ENCODE data around the gene TJP2. TPM values are rescaled to one million over a fixed set of nuclear protein-coding genes. Genes with fewer than 3 reads are reported as not detected.

TJP2 gene
- total and polyA plus RNA-seq, 7 experiments from 2014 or later = 1.6 to 27.3 (median 11.3) TPM

GRCh38 chr9:69147041-69147834 is 26.8 kb upstream of the TJP2 start:
- no peak overlapping the region for H3K27ac Mint-ChIP-seq
- H3K4me3 ChIP-seq (ENCODE audit: low read length) = no peak overlapping the region
- H3K27me3 ChIP-seq (ENCODE audit: control insufficient read depth in 2 of 2, insufficient read depth in 2 of 2, low read length in 2 of 2) = no peaks in the 10 kb centered on the region
- intact Hi-C loops (cut with micrococcal nuclease) = no loop called here
- no peaks in the 10 kb centered on the region for H3K9me3 Mint-ChIP-seq
- H3K4me3 Mint-ChIP-seq = no peak overlapping the region
- H3K27me3 Mint-ChIP-seq = peaks cover 0 to 5% (median 0%) of the 10 kb centered on the region in 5 donors
- ChIA-PET CTCF (interaction anchor here (0.7 kb wide), 1 partner anchor 1453 kb away, joined by 3 read pairs; no protein-coding TSS in a partner anchor), POLR2A (no interaction called here)
- peaks cover 0 to 24% (median under 1%) of the 10 kb centered on the region in 5 donors for H3K36me3 Mint-ChIP-seq
- H3K4me1 Mint-ChIP-seq = peaks cover 0 to 2% (median under 1%) of the 10 kb centered on the region in 7 donors
- no peaks in the 10 kb centered on the region for H3K36me3 ChIP-seq (ENCODE audit: control insufficient read depth in 2 of 3, insufficient read depth in 3 of 3, low read length in 3 of 3)
- H3K27ac ChIP-seq (ENCODE audit: low read depth, low read length) = no peak overlapping the region
- ATAC-seq (no peak), DNase-seq (no peak)
- H3K9me3 ChIP-seq (ENCODE audit: control insufficient read depth in 2 of 3, low read length in 3 of 3) = no peaks in the 10 kb centered on the region
- no peaks in the 10 kb centered on the region for H3K4me1 ChIP-seq (ENCODE audit: control insufficient read depth in 2 of 2, insufficient read depth in 2 of 2, low read length in 2 of 2)

DNA sequence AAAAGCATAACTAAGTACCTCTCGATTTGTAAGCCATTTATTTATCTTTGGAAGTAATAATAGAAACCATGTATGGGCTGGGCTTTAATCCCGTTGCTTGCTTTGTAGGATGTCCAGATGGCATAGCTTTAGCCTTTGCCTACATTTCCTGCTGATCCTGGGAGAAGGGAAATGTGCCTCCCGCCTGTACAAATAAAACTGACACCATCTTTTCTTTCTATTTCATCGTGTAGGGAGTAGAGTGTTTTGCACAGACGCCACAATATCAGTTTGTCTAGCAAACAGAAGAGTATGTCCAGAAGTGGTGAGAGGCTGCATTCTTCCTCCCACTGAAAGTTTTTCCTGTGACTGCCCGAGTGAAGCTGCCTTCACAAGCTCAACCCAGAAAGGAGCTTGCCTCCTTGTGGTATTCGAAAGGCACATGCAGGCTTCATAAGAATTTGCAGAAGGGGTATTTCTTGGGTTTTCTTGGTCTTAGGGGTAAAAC is 24.7 kb upstream of the TJP2 start:
- Mint-ChIP-seq H3K4me1 (no peaks in the 10 kb centered on the region), H3K4me3 (no peak overlapping the region)
- CTCF ChIA-PET = no interaction called here

DNA sequence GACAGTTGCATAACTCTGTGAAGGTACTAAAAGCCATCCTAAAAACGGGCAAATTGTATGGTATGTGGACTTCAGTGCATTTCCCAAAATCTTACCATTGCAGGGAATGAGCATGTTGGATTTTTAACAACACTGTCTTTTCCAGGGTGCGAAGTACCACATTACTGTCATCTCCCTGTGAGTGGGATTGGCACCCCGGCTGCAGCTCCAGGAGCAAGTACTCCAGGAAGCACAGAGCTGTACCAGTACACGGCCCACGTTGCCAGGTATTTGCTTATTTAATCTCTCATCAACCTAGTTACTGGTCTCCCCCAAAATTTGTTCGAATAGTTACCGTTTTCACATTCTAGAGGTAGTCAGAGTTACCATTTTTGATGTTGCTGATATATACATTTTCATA is 22.6 kb upstream of the TJP2 start:
- H3K27me3 ChIP-seq (ENCODE audit: control insufficient read depth in 2 of 2, insufficient read depth in 2 of 2, low read length in 2 of 2) = no peaks in the 10 kb centered on the region
- no peaks in the 10 kb centered on the region for H3K36me3 ChIP-seq (ENCODE audit: control insufficient read depth in 2 of 3, insufficient read depth in 3 of 3, low read length in 3 of 3)
- H3K27ac Mint-ChIP-seq = no peak overlapping the region
- no peaks in the 10 kb centered on the region for H3K4me1 Mint-ChIP-seq
- H3K4me3 ChIP-seq (ENCODE audit: low read length) = no peak overlapping the region
- no peaks in the 10 kb centered on the region for H3K4me1 ChIP-seq (ENCODE audit: control insufficient read depth in 2 of 2, insufficient read depth in 2 of 2, low read length in 2 of 2)
- H3K9me3 Mint-ChIP-seq = no peaks in the 10 kb centered on the region
- intact Hi-C loops (cut with micrococcal nuclease) = no loop called here
- no peak for DNase-seq
- no peaks in the 10 kb centered on the region for H3K9me3 ChIP-seq (ENCODE audit: control insufficient read depth in 2 of 3, low read length in 3 of 3)
- ATAC-seq = no peak
- H3K4me3 Mint-ChIP-seq = no peak overlapping the region
- peaks cover 0 to 34% (median 10%) of the 10 kb centered on the region in 5 donors for H3K36me3 Mint-ChIP-seq
- POLR2A ChIA-PET = no interaction called here
- CTCF ChIA-PET = no interaction called here
- no peak overlapping the region for H3K27ac ChIP-seq (ENCODE audit: low read depth, low read length)
- H3K27me3 Mint-ChIP-seq = no peaks in the 10 kb centered on the region

More for the DNA sequence above, 24.7 kb upstream of the TJP2 start:
- H3K36me3 ChIP-seq (ENCODE audit: control insufficient read depth in 2 of 3, insufficient read depth in 3 of 3, low read length in 3 of 3) = no peaks in the 10 kb centered on the region
- H3K27ac ChIP-seq (ENCODE audit: low read depth, low read length) = no peak overlapping the region
- no peak overlapping the region for H3K4me3 ChIP-seq (ENCODE audit: low read length)
- no peaks in the 10 kb centered on the region for H3K4me1 ChIP-seq (ENCODE audit: control insufficient read depth in 2 of 2, insufficient read depth in 2 of 2, low read length in 2 of 2)
- no peaks in the 10 kb centered on the region for H3K9me3 ChIP-seq (ENCODE audit: control insufficient read depth in 2 of 3, low read length in 3 of 3)
- H3K27me3 ChIP-seq (ENCODE audit: control insufficient read depth in 2 of 2, insufficient read depth in 2 of 2, low read length in 2 of 2) = no peaks in the 10 kb centered on the region
- H3K36me3 Mint-ChIP-seq = peaks cover 0 to 34% (median 6%) of the 10 kb centered on the region in 5 donors
- ATAC-seq = no peak
- no peaks in the 10 kb centered on the region for H3K27me3 Mint-ChIP-seq
- no peak overlapping the region for H3K27ac Mint-ChIP-seq
- no peak for DNase-seq
- no peaks in the 10 kb centered on the region for H3K9me3 Mint-ChIP-seq
- POLR2A ChIA-PET = no interaction called here
- intact Hi-C loops (cut with micrococcal nuclease) = no loop called here

GRCh38 chr9:69153707-69154521 is 20.2 kb upstream of the TJP2 start:
- H3K4me3 Mint-ChIP-seq = no peak overlapping the region
- no peaks in the 10 kb centered on the region for H3K4me1 Mint-ChIP-seq
- peaks cover 0 to 34% (median 10%) of the 10 kb centered on the region in 5 donors for H3K36me3 Mint-ChIP-seq
- ATAC-seq (no peak), DNase-seq (no peak)
- ChIA-PET CTCF (interaction anchor here (0.6 kb wide), 1 partner anchor 437 kb away, joined by 3 read pairs; no protein-coding TSS in a partner anchor), POLR2A (no interaction called here)
- H3K9me3 Mint-ChIP-seq = no peaks in the 10 kb centered on the region
- no peak overlapping the region for H3K4me3 ChIP-seq (ENCODE audit: low read length)
- H3K27ac ChIP-seq (ENCODE audit: low read depth, low read length) = no peak overlapping the region
- H3K27ac Mint-ChIP-seq = peak overlapping the region in 1 of 9 donors; percentile 6
- H3K9me3 ChIP-seq (ENCODE audit: control insufficient read depth in 2 of 3, low read length in 3 of 3) = no peaks in the 10 kb centered on the region
- H3K4me1 ChIP-seq (ENCODE audit: control insufficient read depth in 2 of 2, insufficient read depth in 2 of 2, low read length in 2 of 2) = no peaks in the 10 kb centered on the region
- no peaks in the 10 kb centered on the region for H3K27me3 ChIP-seq (ENCODE audit: control insufficient read depth in 2 of 2, insufficient read depth in 2 of 2, low read length in 2 of 2)
- intact Hi-C loops (cut with micrococcal nuclease) = no loop called here
- no peaks in the 10 kb centered on the region for H3K27me3 Mint-ChIP-seq
- H3K36me3 ChIP-seq (ENCODE audit: control insufficient read depth in 2 of 3, insufficient read depth in 3 of 3, low read length in 3 of 3) = no peaks in the 10 kb centered on the region

GRCh38 chr9:69155341-69156030 is 18.6 kb upstream of the TJP2 start:
- H3K4me1 Mint-ChIP-seq = peaks cover 0 to 4% (median 0%) of the 10 kb centered on the region in 7 donors
- no peak overlapping the region for H3K27ac Mint-ChIP-seq
- intact Hi-C loops (cut with micrococcal nuclease) = loop anchor here in 1 of 2 donors (5.0 kb wide), 1 partner anchor 37 kb away; no protein-coding TSS in a partner anchor
- H3K27ac ChIP-seq (ENCODE audit: low read depth, low read length) = no peak overlapping the region
- no peaks in the 10 kb centered on the region for H3K27me3 ChIP-seq (ENCODE audit: control insufficient read depth in 2 of 2, insufficient read depth in 2 of 2, low read length in 2 of 2)
- H3K27me3 Mint-ChIP-seq = no peaks in the 10 kb centered on the region
- ChIA-PET CTCF (no interaction called here), POLR2A (interaction anchor here (0.8 kb wide), 1 partner anchor 18 kb away, joined by 4 read pairs; no protein-coding TSS in a partner anchor)
- no peak overlapping the region for H3K4me3 Mint-ChIP-seq
- peaks cover 0 to 31% (median 11%) of the 10 kb centered on the region in 5 donors for H3K36me3 Mint-ChIP-seq
- H3K9me3 ChIP-seq (ENCODE audit: control insufficient read depth in 2 of 3, low read length in 3 of 3) = no peaks in the 10 kb centered on the region
- H3K4me3 ChIP-seq (ENCODE audit: low read length) = no peak overlapping the region
- ATAC-seq (no peak), DNase-seq (no peak)
- peaks cover 0 to 3% (median 0%) of the 10 kb centered on the region in 11 donors for H3K9me3 Mint-ChIP-seq
- H3K4me1 ChIP-seq (ENCODE audit: control insufficient read depth in 2 of 2, insufficient read depth in 2 of 2, low read length in 2 of 2) = no peaks in the 10 kb centered on the region
- no peaks in the 10 kb centered on the region for H3K36me3 ChIP-seq (ENCODE audit: control insufficient read depth in 2 of 3, insufficient read depth in 3 of 3, low read length in 3 of 3)

GRCh38 chr9:69157751-69158466 is 16.2 kb upstream of the TJP2 start:
- peaks cover 0 to 4% (median 0%) of the 10 kb centered on the region in 11 donors for H3K9me3 Mint-ChIP-seq
- no peak overlapping the region for H3K27ac Mint-ChIP-seq
- DNase-seq (no peak), ATAC-seq (no peak)
- Histone ChIP-seq H3K9me3 (ENCODE audit: control insufficient read depth in 2 of 3, low read length in 3 of 3) (no peaks in the 10 kb centered on the region), H3K36me3 (ENCODE audit: control insufficient read depth in 2 of 3, insufficient read depth in 3 of 3, low read length in 3 of 3) (no peaks in the 10 kb centered on the region), H3K27ac (ENCODE audit: low read depth, low read length) (no peak overlapping the region), H3K4me3 (ENCODE audit: low read length) (no peak overlapping the region), H3K27me3 (ENCODE audit: control insufficient read depth in 2 of 2, insufficient read depth in 2 of 2, low read length in 2 of 2) (no peaks in the 10 kb centered on the region), H3K4me1 (ENCODE audit: control insufficient read depth in 2 of 2, insufficient read depth in 2 of 2, low read length in 2 of 2) (no peaks in the 10 kb centered on the region)
- H3K4me3 Mint-ChIP-seq = no peak overlapping the region
- H3K27me3 Mint-ChIP-seq = no peaks in the 10 kb centered on the region
- CTCF ChIA-PET = interaction anchor here (0.7 kb wide), 1 partner anchor 75 kb away, joined by 4 read pairs; no protein-coding TSS in a partner anchor
- H3K4me1 Mint-ChIP-seq = peaks cover 0 to 9% (median 0%) of the 10 kb centered on the region in 7 donors
- POLR2A ChIA-PET = no interaction called here
- intact Hi-C loops (cut with micrococcal nuclease) = loop anchor here in 1 of 2 donors (5.0 kb wide), 1 partner anchor 34 kb away; no protein-coding TSS in a partner anchor
- peaks cover 0 to 26% (median 11%) of the 10 kb centered on the region in 5 donors for H3K36me3 Mint-ChIP-seq
